Activated CD4-positive, alpha-beta T cell treated with anti-CD3 and anti-CD28 coated beads, Interleukin-2, amount 50 U/mL, for 1 hour (primary cell): ENCODE measurements around the gene RPS23.
A peak's percentile ranks its signal among the peaks of the same experiment; 100 is the strongest.

Experiments used
- DNase-seq: peaks from one replicate; pipeline ENCODE4 v3.0.0-alpha.2; 2020

RPS23 gene

GRCh38 chr5:82277987-82278710 lies at the start of gene RPS23:
Gene RPS23, minus strand, starts transcription at chr5:82278354. Its CDS starts 31 bp downstream, at chr5:82278323.
- peak; percentile 81 for DNase-seq

- no peak for DNase-seq
These were observed 49.8 kb upstream of the RPS23 start for GRCh38 chr5:82327941-82328340.

GRCh38 chr5:82325996-82326395 lies 47.8 kb upstream of the RPS23 start:
- DNase-seq: no peak

- no peak for DNase-seq
These were observed 47.0 kb upstream of the RPS23 start for GRCh38 chr5:82325155-82325554.

- no peak for DNase-seq
These were observed 42.8 kb upstream of the RPS23 start for GRCh38 chr5:82320966-82321365.

GRCh38 chr5:82319651-82320376 lies 41.7 kb upstream of the RPS23 start:
- DNase-seq: no peak

GRCh38 chr5:82319192-82319591 lies 41.0 kb upstream of the RPS23 start:
- DNase-seq: no peak

GRCh38 chr5:82314964-82315758 lies 37.0 kb upstream of the RPS23 start:
- DNase-seq: no peak

GRCh38 chr5:82313016-82313415 lies 34.9 kb upstream of the RPS23 start:
- no peak for DNase-seq

GRCh38 chr5:82312373-82312856 lies 34.3 kb upstream of the RPS23 start:
- DNase-seq: peak; percentile 9

GRCh38 chr5:82309091-82309531 lies 31.0 kb upstream of the RPS23 start:
- no peak for DNase-seq

- no peak for DNase-seq
These were observed 30.3 kb upstream of the RPS23 start for GRCh38 chr5:82308416-82308815.

- no peak for DNase-seq
These were observed 29.3 kb upstream of the RPS23 start for GRCh38 chr5:82307451-82307850.

GRCh38 chr5:82306151-82306550 lies 28.0 kb upstream of the RPS23 start:
- DNase-seq: no peak

GRCh38 chr5:82301190-82301589 lies 23.0 kb upstream of the RPS23 start:
- no peak for DNase-seq

- DNase-seq: no peak
These were observed 20.5 kb upstream of the RPS23 start for GRCh38 chr5:82298668-82299067.

GRCh38 chr5:82297711-82298110 lies 19.6 kb upstream of the RPS23 start:
- DNase-seq: no peak

- DNase-seq: no peak
These were observed 18.8 kb upstream of the RPS23 start for GRCh38 chr5:82296929-82297328.

GRCh38 chr5:82295959-82296531 lies 17.9 kb upstream of the RPS23 start:
- no peak for DNase-seq

GRCh38 chr5:82295144-82295543 lies 17.0 kb upstream of the RPS23 start:
- no peak for DNase-seq

GRCh38 chr5:82291420-82291819 lies 13.3 kb upstream of the RPS23 start:
- no peak for DNase-seq

- no peak for DNase-seq
These were observed 12.8 kb upstream of the RPS23 start for GRCh38 chr5:82290908-82291307.

GRCh38 chr5:82290005-82290404 lies 11.9 kb upstream of the RPS23 start:
- DNase-seq: no peak
